Neuron (in vitro differentiated cells): ENCODE data around the gene TPPP.
"Not testable (repeated sequence)": the region's sequence is repeated elsewhere in the genome, so short reads cannot be mapped to it uniquely, and the experiment has no call there.

ENCODE experiments used
- H2AFZ ChIP-seq: one replicate; pipeline ENCODE4 v1.6.1; 2013; ENCODE audit warnings: low read depth, mild to moderate bottlenecking, inconsistent platforms, low read length, moderate library complexity
- H3K27me3 ChIP-seq: one replicate; pipeline ENCODE4 v1.6.1; 2013; ENCODE audit warnings: low read length; ENCODE audit not compliant: insufficient read depth
- H3K36me3 ChIP-seq: one replicate; pipeline ENCODE4 v1.6.1; 2013; ENCODE audit warnings: low read length; ENCODE audit not compliant: insufficient read depth
- H3K4me1 ChIP-seq: one replicate; pipeline ENCODE4 v1.6.1; 2013; ENCODE audit warnings: low read length; ENCODE audit not compliant: insufficient read depth
- H3K4me3 ChIP-seq: 2 replicates; pipeline ENCODE4 v1.5.1; 2013; ENCODE audit warnings: mild to moderate bottlenecking, low read length, moderate library complexity
- H3K9me3 ChIP-seq: one replicate; pipeline ENCODE4 v1.6.1; 2013; ENCODE audit warnings: low read length

The TPPP gene

GRCh38 chr5:678521-678920, 14.6 kb downstream of the TPPP start:
- not testable (repeated sequence) for H3K36me3 ChIP-seq, H2AFZ ChIP-seq
- H3K4me1 ChIP-seq: peaks cover 10% of the 10 kb centered on the region

DNA sequence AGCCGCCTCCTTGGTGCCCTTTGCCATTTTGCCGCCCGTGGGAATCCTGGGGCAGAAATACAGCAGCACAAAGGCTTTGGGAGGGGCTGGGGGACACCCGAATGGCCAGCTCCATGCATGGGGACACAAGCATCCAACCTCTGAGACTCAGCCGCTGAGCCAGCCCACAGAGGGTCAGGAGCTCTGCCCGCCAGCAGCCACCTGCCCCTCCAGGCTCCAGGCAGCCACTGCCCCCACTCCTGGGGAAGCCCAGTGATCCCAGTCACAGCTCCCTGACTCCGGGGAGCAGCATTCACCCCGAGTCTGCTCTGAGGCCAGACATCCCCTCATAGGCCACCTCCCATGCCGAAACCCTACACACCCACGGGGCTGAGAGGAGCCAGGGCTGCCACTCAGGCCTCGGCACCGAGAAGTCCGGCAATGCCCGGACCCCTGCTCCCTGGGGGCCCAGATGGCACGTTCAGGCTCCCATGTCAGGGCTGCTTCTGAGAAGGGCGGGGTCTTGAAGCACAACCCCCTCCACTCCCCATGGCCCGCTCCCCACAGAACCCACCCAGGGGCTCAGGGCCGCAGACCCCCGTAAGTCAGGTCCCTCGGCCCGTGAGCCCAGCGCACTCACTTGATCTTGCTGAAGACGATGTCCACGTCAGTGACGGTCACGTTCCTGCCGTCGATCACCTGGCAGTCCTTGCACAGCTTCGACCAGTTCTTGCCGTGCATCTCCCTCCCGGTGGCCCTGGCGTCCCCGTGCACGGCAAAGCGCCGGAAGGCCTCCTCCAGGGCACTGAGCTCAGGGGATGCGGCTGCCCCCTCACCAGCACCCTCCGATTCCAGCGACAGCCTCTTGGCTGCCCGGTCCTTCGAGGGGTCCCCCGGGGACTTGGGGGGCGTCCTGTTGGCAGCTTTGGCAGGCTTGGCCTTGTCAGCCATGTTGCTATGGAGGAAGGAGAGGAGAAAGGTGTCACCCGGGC, 15.7 kb downstream of the TPPP start:
- H3K36me3 ChIP-seq: no peaks in the 10 kb centered on the region
- H3K4me3 ChIP-seq: no peak overlapping the region
- peaks cover 21% of the 10 kb centered on the region for H3K4me1 ChIP-seq
- no peaks in the 10 kb centered on the region for H3K9me3 ChIP-seq
- no peaks in the 10 kb centered on the region for H3K27me3 ChIP-seq
- no peak overlapping the region for H2AFZ ChIP-seq

More at GRCh38 chr5:678521-678920, 14.6 kb downstream of the TPPP start:
- H3K4me3 ChIP-seq, H3K9me3 ChIP-seq, H3K27me3 ChIP-seq: not testable (repeated sequence)

DNA sequence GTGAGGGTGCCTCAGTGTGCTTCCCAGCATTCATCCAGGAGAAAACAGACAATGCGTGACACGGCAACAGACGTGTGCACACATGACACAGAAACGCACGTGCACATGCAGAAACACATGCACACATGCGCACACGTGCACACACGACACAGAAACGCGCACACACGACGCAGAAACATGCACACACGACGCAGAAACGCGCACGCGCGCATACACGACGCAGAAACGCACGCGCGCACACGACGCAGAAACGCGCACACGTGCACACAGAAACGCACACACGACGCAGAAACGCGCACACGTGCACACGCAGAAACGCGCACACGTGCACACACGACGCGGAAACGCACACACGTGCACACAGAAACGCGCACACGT, 16.5 kb downstream of the TPPP start:
- H2AFZ ChIP-seq: no peak overlapping the region
- H3K4me3 ChIP-seq: no peak overlapping the region
- no peaks in the 10 kb centered on the region for H3K36me3 ChIP-seq
- H3K27me3 ChIP-seq: no peaks in the 10 kb centered on the region
- peaks cover 28% of the 10 kb centered on the region for H3K4me1 ChIP-seq
- no peaks in the 10 kb centered on the region for H3K9me3 ChIP-seq

GRCh38 chr5:675871-676698, 17.1 kb downstream of the TPPP start:
- Histone ChIP-seq H2AFZ (no peak overlapping the region), H3K36me3 (no peaks in the 10 kb centered on the region), H3K4me1 (peaks cover 29% of the 10 kb centered on the region)

DNA sequence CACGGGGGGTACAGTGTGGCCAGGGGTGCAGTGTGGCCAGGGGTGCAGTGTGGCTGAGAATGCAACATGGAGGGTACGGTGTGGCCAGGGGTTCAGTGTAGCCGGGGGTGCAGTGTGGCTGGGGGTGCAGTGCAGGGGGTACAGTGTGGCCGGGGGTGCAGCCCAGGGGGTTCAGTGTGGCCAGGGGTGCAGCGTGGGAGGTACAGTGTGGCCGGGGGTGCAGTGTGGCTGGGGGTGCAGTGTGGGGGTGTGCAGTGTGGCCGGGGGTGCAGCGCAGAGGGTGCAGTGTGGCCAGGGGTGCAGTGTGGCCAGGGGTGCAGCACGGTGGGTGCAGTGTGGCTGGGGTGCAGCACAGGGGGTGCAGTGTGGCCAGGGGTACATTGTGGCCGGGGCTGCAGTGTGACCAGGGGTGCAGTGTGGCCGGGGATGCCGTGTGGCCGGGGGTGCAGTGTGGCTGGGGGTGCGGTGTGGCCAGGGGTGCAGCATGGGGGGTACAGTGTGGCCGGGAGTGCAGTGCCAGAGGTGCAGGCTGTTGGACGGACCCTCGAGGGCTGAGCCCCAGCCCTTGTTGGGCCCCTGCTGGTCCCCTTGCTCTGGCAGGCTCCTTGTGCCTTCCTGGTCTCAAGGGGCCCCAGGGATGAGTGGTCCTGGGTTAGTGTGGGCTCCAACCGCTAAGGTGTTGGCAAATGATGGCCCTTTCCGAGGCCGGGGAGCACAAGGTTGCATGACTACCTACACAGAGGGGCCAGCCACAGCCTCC, 17.9 kb downstream of the TPPP start:
- Histone ChIP-seq H3K4me1 (peaks cover 29% of the 10 kb centered on the region), H3K4me3 (no peak overlapping the region), H3K27me3 (no peaks in the 10 kb centered on the region), H3K36me3 (no peaks in the 10 kb centered on the region), H3K9me3 (no peaks in the 10 kb centered on the region), H2AFZ (no peak overlapping the region)

More at GRCh38 chr5:675871-676698, 17.1 kb downstream of the TPPP start:
- H3K9me3 ChIP-seq: no peaks in the 10 kb centered on the region
- no peaks in the 10 kb centered on the region for H3K27me3 ChIP-seq
- H3K4me3 ChIP-seq: no peak overlapping the region

DNA sequence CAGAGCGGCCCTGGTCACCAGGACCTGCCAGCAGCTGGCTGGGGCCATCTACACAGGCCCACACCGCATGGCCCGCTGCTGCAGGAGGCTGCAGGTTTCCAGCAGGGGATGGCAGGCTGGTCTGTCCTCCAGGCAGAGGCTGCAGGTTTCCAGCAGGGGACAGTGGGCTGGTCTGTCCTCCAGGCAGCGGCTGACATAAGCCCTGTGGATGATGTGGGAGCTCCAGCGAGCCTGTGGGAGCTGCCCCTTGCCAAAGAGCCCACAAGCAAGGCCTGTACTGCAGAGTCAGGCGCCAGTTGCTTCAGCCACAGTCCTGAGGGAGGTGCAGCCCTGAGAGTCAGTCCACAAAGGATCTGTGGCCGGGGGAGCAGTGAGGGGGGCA, 18.5 kb downstream of the TPPP start:
- Histone ChIP-seq H3K36me3 (no peaks in the 10 kb centered on the region), H3K4me3 (no peak overlapping the region), H3K27me3 (no peaks in the 10 kb centered on the region), H3K9me3 (no peaks in the 10 kb centered on the region), H2AFZ (no peak overlapping the region), H3K4me1 (peaks cover 29% of the 10 kb centered on the region)

DNA sequence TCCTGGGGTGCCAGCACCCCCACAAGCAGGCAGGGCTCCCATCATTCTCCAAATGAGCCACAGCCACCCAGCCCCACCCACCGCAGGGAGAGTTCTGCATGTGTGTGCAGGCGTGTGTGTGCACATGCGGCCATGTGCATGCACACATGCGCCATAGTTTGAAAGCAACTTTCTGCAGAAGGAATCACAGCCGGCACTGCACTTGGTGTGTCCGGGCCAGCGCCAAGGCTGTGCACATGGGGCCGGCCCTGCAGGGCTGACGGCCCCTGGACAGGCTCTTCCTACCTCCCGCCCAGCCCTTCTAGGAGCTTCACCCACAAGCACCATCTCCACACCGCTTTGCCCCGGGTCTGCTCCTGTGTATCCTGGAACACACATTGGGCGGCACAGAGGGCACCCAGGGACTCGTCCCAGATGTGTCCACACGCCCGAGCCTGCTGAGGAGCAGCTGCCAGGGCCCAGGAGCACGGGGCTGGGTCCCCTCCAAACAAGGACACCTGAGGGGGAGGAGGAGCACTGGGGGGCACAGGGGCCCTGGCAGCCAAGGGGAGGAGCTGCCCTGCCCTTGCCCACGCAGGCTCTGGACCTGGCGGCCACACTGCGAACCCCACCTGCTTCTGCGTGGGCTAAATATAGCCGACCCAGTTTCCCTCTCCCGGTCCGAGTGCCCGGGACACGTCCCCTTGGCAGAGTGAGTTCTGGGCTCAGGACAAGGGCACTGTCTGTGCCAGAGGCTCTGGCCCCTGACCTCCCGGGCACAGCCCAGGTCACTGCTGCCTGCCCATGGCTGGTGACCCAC, 19.1 kb downstream of the TPPP start:
- Histone ChIP-seq H3K4me1 (peaks cover 29% of the 10 kb centered on the region), H3K4me3 (no peak overlapping the region)

DNA sequence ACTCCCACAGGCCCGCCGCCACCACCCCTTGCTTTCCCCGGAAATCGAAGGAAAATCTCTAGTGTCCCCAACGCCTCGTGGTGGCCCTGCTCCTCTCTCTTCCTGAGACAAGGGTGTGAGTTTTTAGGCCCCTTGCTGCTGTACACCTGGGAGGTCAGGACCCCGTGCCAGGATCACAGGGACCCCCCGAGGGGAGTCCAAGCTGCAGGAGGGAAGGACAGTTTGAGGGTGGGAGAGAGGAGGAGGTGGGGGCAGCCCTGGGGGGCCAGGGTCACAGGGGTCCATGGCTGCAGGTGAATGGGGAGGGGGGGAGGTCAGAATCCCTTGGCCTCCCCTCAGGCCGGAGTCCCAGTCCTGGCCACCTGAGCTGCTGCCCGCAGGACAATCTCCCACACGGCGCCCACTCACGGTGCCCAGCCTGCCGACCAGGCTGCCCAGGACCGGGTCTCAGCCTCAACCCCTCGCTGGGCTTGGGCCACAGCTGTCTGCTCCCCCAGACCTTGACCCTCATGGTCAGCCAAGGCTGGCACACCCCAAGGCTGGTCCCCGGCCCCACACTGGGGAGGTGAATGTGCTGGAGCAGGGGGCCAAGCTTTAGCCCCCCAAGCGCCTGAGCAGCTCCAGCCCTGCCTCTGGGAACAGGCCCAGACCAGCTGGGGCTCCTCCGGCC, 19.9 kb downstream of the TPPP start:
- no peaks in the 10 kb centered on the region for H3K27me3 ChIP-seq
- no peak overlapping the region for H3K4me3 ChIP-seq
- peaks cover 4% of the 10 kb centered on the region for H3K36me3 ChIP-seq
- H3K4me1 ChIP-seq: peaks cover 29% of the 10 kb centered on the region
- no peak overlapping the region for H2AFZ ChIP-seq
- H3K9me3 ChIP-seq: no peaks in the 10 kb centered on the region

More for the DNA sequence above, 19.1 kb downstream of the TPPP start:
- no peaks in the 10 kb centered on the region for H3K9me3 ChIP-seq
- no peaks in the 10 kb centered on the region for H3K27me3 ChIP-seq
- H2AFZ ChIP-seq: no peak overlapping the region
- H3K36me3 ChIP-seq: no peaks in the 10 kb centered on the region

GRCh38 chr5:672329-673160, 20.6 kb downstream of the TPPP start:
- Histone ChIP-seq H3K27me3 (no peaks in the 10 kb centered on the region), H3K4me1 (peaks cover 29% of the 10 kb centered on the region), H3K9me3 (no peaks in the 10 kb centered on the region), H3K4me3 (no peak overlapping the region), H3K36me3 (peaks cover 5% of the 10 kb centered on the region), H2AFZ (no peak overlapping the region)

- Histone ChIP-seq H3K4me3 (no peak overlapping the region), H2AFZ (no peak overlapping the region), H3K4me1 (peaks cover 29% of the 10 kb centered on the region), H3K27me3 (no peaks in the 10 kb centered on the region), H3K9me3 (no peaks in the 10 kb centered on the region), H3K36me3 (peaks cover 14% of the 10 kb centered on the region)
Observed at GRCh38 chr5:671459-672328, 21.5 kb downstream of the TPPP start.
